GM23248 (cell line): ENCODE results near the gene DCST2. TPM values are rescaled to one million over a fixed set of nuclear protein-coding genes. Genes with fewer than 3 reads are reported as not detected.

Experiments used
- DNase-seq: peaks from one replicate; pipeline ENCODE4 v3.0.0-alpha.2; 2015
- H2AFZ ChIP-seq: fragments of 200-600 bp; sonication (generic); 2 replicates; pipeline ENCODE4 v1.6.1; 2016; ENCODE audit warnings: antibody characterized with exemption
- H3F3A ChIP-seq: fragments of 200-600 bp; sonication (generic); 2 replicates; pipeline ENCODE4 v1.6.1; 2016; ENCODE audit warnings: mild to moderate bottlenecking, antibody characterized with exemption, mixed run types; ENCODE audit not compliant: insufficient read depth
- H3K27ac ChIP-seq: fragments of 200-600 bp; sonication (generic); 2 replicates; pipeline ENCODE4 v1.5.1; 2016; ENCODE audit warnings: mild to moderate bottlenecking
- H3K27me3 ChIP-seq: fragments of 200-600 bp; sonication (generic); replicated peaks from 2 replicates; pipeline ENCODE4 v1.6.1; 2016; ENCODE audit warnings: mild to moderate bottlenecking; ENCODE audit not compliant: insufficient read depth
- H3K36me3 ChIP-seq: fragments of 200-600 bp; sonication (generic); 2 replicates; pipeline ENCODE4 v1.6.1; 2016; ENCODE audit warnings: low read depth, mild to moderate bottlenecking
- H3K4me1 ChIP-seq: fragments of 200-600 bp; sonication (generic); 2 replicates; pipeline ENCODE4 v1.6.1; 2016; ENCODE audit warnings: mild to moderate bottlenecking; ENCODE audit not compliant: insufficient read depth
- H3K4me2 ChIP-seq: fragments of 200-600 bp; sonication (generic); one replicate; pipeline ENCODE4 v1.6.1; 2016; ENCODE audit warnings: mild to moderate bottlenecking; ENCODE audit not compliant: unreplicated experiment
- H3K4me3 ChIP-seq: fragments of 200-600 bp; sonication (generic); 2 replicates; pipeline ENCODE4 v1.5.1; 2016; ENCODE audit warnings: mild to moderate bottlenecking
- H3K79me2 ChIP-seq: fragments of 200-600 bp; sonication (generic); 2 replicates; pipeline ENCODE4 v1.6.1; 2016; ENCODE audit warnings: mild to moderate bottlenecking; ENCODE audit not compliant: insufficient read depth
- H3K9ac ChIP-seq: fragments of 200-600 bp; sonication (generic); 2 replicates; pipeline ENCODE4 v1.6.1; 2016; ENCODE audit warnings: mild to moderate bottlenecking
- H3K9me2 ChIP-seq: fragments of 200-600 bp; sonication (generic); 2 replicates; pipeline ENCODE4 v1.6.1; 2016; ENCODE audit warnings: mixed run types, mild to moderate bottlenecking, moderate library complexity; ENCODE audit not compliant: insufficient read depth
- H3K9me3 ChIP-seq: fragments of 200-600 bp; sonication (generic); one replicate; pipeline ENCODE4 v1.6.1; 2017; ENCODE audit warnings: low read depth
- H4K20me1 ChIP-seq: fragments of 200-600 bp; sonication (generic); 2 replicates; pipeline ENCODE4 v1.6.0; 2016; ENCODE audit not compliant: insufficient read depth
- EZH2 ChIP-seq: fragments of 200-600 bp; sonication (generic); IDR thresholded peaks from 2 replicates; pipeline ENCODE4 v1.6.1; 2018; ENCODE audit warnings: antibody characterized with exemption, mild to moderate bottlenecking; ENCODE audit not compliant: insufficient read depth, poor library complexity, severe bottlenecking
- EZH2phosphoT487 ChIP-seq: fragments of 200-600 bp; sonication (generic); IDR thresholded peaks from 2 replicates; pipeline ENCODE4 v1.6.1; 2018; ENCODE audit warnings: antibody characterized with exemption, moderate library complexity, mild to moderate bottlenecking, low read depth; ENCODE audit not compliant: insufficient read depth
- WGBS, 2 experiments: methylation state at CpG; one replicate each; pipeline ENCODE4 v1.1.6; 2015 to 2017; ENCODE audit warnings: low lambda C conversion rate in 2 of 2, low coverage in 1 of 2; ENCODE audit errors: missing lambda C conversion rate in 2 of 2; 5-methylcytosine and 5-hydroxymethylcytosine counted together
- in situ Hi-C: fragments of 300-500 bp; cut with MboI; formaldehyde crosslinking; loops from 2 replicates; pipeline ENCODE4 v1.15.0; 2020
- polyA plus RNA-seq: library from polyadenylated mRNA; unstranded; fragments of >200 nt; fragmentation: Nextera tagmentation; extraction: Ambion mirVana; gene quantifications from 2 replicates; pipeline ENCODE4 v1.2.1, GENCODE V29; 2016
- total RNA-seq: library from RNA; depleted of rRNA; stranded (reverse); fragments of >200 nt; shearing (Covaris generic); gene quantifications from 2 replicates; pipeline ENCODE4 v1.2.3, GENCODE V29; 2014

Gene DCST2
- total and polyA plus RNA-seq, 2 experiments from 2014 or later, result 0.14 TPM; not detected in 1

DNA sequence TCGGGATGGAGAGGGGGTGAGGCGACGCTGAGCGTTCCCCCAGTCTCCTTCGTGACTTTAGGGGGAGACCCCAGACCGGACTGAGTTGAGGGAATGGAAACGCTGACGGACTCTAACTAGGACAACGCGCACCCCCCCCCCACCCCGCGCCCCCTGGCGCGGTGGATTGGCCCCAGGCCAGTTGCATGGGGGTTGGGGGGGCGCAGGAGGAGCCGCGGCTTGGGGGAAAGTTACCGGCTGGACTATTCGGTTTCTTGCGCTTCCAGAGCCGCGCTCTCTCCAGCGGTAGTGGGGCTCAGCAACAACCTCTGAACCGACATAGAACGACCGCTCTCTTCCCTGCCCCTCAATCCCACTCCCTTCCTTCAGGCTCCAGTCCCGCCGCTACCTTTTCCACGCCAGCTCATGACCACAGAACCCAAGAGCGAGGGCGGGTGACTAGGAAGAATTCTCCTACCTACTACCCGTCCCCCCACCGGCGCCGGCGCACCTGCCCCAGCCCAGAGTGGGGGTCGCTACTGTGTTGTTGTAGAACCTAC is 30.3 kb downstream of the DCST2 start:
- Histone ChIP-seq H3K4me3 (peak overlapping the region; percentile 98), H3K27ac (peak overlapping the region; percentile 53), H3K9me2 (no peaks in the 10 kb centered on the region), H3K4me2 (peak overlapping the region; percentile 94), H3K9ac (peak overlapping the region; percentile 86), H4K20me1 (no peaks in the 10 kb centered on the region), H3K27me3 (no peaks in the 10 kb centered on the region), H3F3A (no peaks in the 10 kb centered on the region), H2AFZ (peak overlapping the region; percentile 71), H3K79me2 (peaks cover 54% of the 10 kb centered on the region), H3K4me1 (peaks cover 27% of the 10 kb centered on the region), H3K36me3 (no peaks in the 10 kb centered on the region), H3K9me3 (no peaks in the 10 kb centered on the region)
- DNase-seq, result peak; percentile 55
- no peak for TF ChIP-seq EZH2
- no peak for TF ChIP-seq EZH2phosphoT487
- in situ Hi-C loops, result no loop called here
- WGBS, 2 experiments, result 1 to 2% methylated on average over 31 to 35 of the region's 37 CpGs

DNA sequence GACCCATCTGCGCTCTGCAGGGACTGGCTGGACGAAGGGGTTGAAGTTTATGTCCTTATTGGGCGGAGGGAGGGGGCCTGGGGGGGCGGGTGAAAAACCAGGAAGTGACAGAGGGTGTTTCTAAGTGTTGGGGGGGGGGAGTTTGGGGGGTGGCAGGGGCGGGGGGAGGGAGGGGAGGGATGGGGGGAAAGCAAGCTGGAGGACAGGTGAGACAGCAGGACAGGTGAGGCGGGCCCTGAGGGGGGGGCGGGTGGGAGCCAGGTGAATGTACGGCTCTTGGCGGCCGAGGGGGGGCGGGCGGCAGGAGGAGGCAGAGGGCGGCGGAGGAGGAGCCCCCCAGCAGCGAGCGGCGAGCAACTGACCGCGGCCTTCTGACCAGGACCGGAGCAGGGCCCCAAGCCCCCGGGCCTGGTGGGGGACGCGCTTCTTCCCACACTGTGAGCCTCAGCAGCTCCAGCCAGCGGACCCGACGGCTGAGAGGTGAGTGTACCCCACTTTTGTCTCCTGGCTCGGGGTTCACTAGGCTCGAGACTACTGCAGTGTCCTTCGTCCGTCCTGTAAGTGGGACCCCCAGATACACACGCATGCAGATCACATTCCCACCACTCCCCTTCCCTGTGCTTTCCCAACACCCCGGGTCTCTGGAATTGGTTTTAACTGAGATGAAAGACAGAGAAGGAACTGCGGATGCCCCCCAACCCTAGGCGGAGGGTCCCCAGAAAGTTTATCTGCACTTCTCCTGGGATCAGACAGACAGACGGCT is 30.9 kb downstream of the DCST2 start, which contains the start of gene ZBTB7B:
Gene ZBTB7B (plus strand): TSS at position 339 of the 763 bp plus-strand sequence. CDS start 11,859 bp downstream, outside the sequence.
- Histone ChIP-seq H4K20me1 (no peaks in the 10 kb centered on the region), H3K27me3 (no peaks in the 10 kb centered on the region), H2AFZ (peak within 1 kb of the TSS; percentile 71), H3K9me2 (no peaks in the 10 kb centered on the region), H3K4me2 (peak within 1 kb of the TSS; percentile 94), H3K9ac (peak within 1 kb of the TSS; percentile 86), H3K27ac (peak within 1 kb of the TSS; percentile 67), H3K4me1 (peaks cover 27% of the 10 kb centered on the region), H3K9me3 (no peaks in the 10 kb centered on the region), H3K79me2 (peaks cover 48% of the 10 kb centered on the region), H3K36me3 (no peaks in the 10 kb centered on the region), H3K4me3 (peak within 1 kb of the TSS; percentile 98), H3F3A (no peaks in the 10 kb centered on the region)
- in situ Hi-C loops, result no loop called here
- TF ChIP-seq EZH2, result no peak
- no peak for TF ChIP-seq EZH2phosphoT487
- DNase-seq, result peak; percentile 57
- WGBS, 2 experiments, result 1 to 2% methylated on average over 12 to 35 of the region's 35 CpGs

DNA sequence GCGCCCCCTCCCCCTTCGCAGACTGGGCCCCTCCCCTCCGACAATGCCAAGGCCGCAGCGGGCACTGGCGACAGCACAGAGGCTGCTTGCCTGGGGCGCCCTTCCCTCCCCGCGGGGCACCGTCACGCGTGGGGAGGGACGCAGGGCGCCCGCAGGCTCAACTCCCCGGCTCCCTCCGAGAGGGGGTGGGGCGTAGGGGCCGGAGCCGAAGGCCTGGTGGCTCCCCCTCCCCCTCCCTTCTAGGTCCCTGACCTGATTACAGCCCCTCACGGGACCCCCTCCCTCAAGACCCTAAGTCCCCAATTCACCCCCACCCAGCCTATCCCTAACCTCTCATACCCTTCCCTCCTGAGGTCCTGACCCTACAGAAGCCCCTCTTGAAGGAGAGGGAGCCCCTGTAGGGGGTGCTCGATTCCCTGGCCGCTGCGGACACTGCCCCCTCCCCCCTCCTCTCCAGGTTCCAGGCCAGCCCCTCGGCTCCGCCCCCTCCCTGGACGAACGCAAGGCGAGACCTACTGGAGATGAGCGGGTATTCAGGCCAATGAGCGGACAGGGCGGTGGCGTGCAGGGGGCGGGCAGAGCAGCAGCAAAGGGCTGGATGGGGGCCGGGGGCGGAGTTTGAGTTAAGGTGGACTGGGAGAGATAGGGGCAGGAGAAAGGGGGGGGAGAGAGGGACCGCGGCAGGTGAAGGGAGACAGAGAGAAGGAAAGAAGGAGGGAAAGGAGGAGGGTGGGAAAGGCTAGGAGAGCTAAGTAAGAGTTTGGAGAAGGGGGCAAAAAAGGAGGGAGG is 31.7 kb downstream of the DCST2 start:
- Histone ChIP-seq H3K79me2 (peaks cover 40% of the 10 kb centered on the region), H3F3A (no peaks in the 10 kb centered on the region), H3K27me3 (no peaks in the 10 kb centered on the region), H3K27ac (peak overlapping the region; percentile 67), H3K9ac (peak overlapping the region; percentile 75), H2AFZ (peak overlapping the region; percentile 69), H3K9me2 (no peaks in the 10 kb centered on the region), H3K4me1 (peaks cover 27% of the 10 kb centered on the region), H3K9me3 (no peaks in the 10 kb centered on the region), H4K20me1 (no peaks in the 10 kb centered on the region), H3K4me2 (peak overlapping the region; percentile 89), H3K4me3 (peak overlapping the region; percentile 80), H3K36me3 (no peaks in the 10 kb centered on the region)
- DNase-seq, result peak; percentile 100
- WGBS, 2 experiments, result 1% methylated on average over 20 to 33 of the region's 38 CpGs
- TF ChIP-seq EZH2 (no peak), EZH2phosphoT487 (no peak)
- in situ Hi-C loops, result no loop called here

DNA sequence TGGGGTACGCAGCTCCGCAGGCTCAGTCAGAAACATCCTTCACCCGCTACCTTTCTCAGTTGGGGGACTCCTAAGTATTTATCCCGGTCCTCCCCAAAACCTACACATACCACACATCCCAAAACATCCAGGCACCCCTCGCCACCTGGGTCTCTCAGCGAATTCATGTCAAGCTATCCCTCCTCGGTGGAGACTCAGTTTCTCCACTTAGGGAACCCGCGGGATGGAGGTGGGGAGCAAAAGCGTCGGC is 32.2 kb downstream of the DCST2 start:
- DNase-seq, result no peak

More for the DNA sequence above, 32.2 kb downstream of the DCST2 start:
- H3F3A ChIP-seq, result no peaks in the 10 kb centered on the region
- peak overlapping the region; percentile 89 for H3K4me2 ChIP-seq
- peak overlapping the region; percentile 67 for H3K27ac ChIP-seq
- no peaks in the 10 kb centered on the region for H3K27me3 ChIP-seq
- H3K79me2 ChIP-seq, result peaks cover 35% of the 10 kb centered on the region
- no peaks in the 10 kb centered on the region for H3K36me3 ChIP-seq
- H3K4me1 ChIP-seq, result peaks cover 27% of the 10 kb centered on the region
- no peaks in the 10 kb centered on the region for H4K20me1 ChIP-seq
- TF ChIP-seq EZH2 (no peak), EZH2phosphoT487 (no peak)
- no peaks in the 10 kb centered on the region for H3K9me3 ChIP-seq
- H3K9me2 ChIP-seq, result no peaks in the 10 kb centered on the region
- H2AFZ ChIP-seq, result peak overlapping the region; percentile 69
- H3K4me3 ChIP-seq, result peak overlapping the region; percentile 80
- in situ Hi-C loops, result no loop called here
- 0 to 2% methylated on average over 8 to 11 of the region's 11 CpGs for WGBS, 2 experiments
- H3K9ac ChIP-seq, result peak overlapping the region; percentile 75
